MCF 10A (cell line): ENCODE measurements around the gene TRIM69. TPM values are rescaled to one million over a fixed set of nuclear protein-coding genes. Genes with fewer than 3 reads are reported as not detected.

ENCODE experiments used
- BruUV-seq: library from RNA; stranded (reverse); fragments of 400-500 nt; replicated peaks from 2 replicates; lab custom pipeline; 2021; lab: Mats Ljungman, UMichigan
- CTCF ChIA-PET: fragments of 300-600 bp; sonication (Branson Sonifier 250); formaldehyde crosslinking; extraction: SDS; loops from one replicate; lab custom pipeline; 2021; ENCODE audit warnings: antibody characterized with exemption, inconsistent platforms; lab: Yijun Ruan, JAX
- POLR2A ChIA-PET: fragments of 300-600, 350-650 bp; sonication (Branson Sonifier 250); formaldehyde crosslinking; extraction: SDS; loops from one replicate; lab custom pipeline; 2020; ENCODE audit warnings: antibody characterized with exemption, inconsistent platforms; lab: Yijun Ruan, JAX
- DNase-seq: peaks from one replicate; pipeline ENCODE4 v3.0.0-alpha.2; 2018; ENCODE audit not compliant: unreplicated experiment
- H3K27ac Mint-ChIP-seq: one replicate; pipeline ENCODE4 v1.8.0; 2022; ENCODE audit warnings: mild to moderate bottlenecking, low read depth, mixed read lengths; ENCODE audit not compliant: unreplicated experiment
- H3K27me3 Mint-ChIP-seq: one replicate; pipeline ENCODE4 v1.8.0; 2022; ENCODE audit warnings: mixed read lengths; ENCODE audit not compliant: insufficient read depth, unreplicated experiment
- H3K36me3 Mint-ChIP-seq: one replicate; pipeline ENCODE4 v1.8.0; 2022; ENCODE audit warnings: mild to moderate bottlenecking, moderate library complexity, mixed read lengths; ENCODE audit not compliant: insufficient read depth, unreplicated experiment
- H3K4me1 Mint-ChIP-seq: one replicate; pipeline ENCODE4 v1.8.0; 2022; ENCODE audit warnings: mixed read lengths; ENCODE audit not compliant: insufficient read depth, unreplicated experiment
- H3K4me3 Mint-ChIP-seq: one replicate; pipeline ENCODE4 v1.8.0; 2022; ENCODE audit warnings: mild to moderate bottlenecking, moderate library complexity, mixed read lengths; ENCODE audit not compliant: unreplicated experiment
- H3K9me3 Mint-ChIP-seq: one replicate; pipeline ENCODE4 v1.8.0; 2022; ENCODE audit warnings: mixed read lengths; ENCODE audit not compliant: unreplicated experiment
- CTCF ChIP-seq: fragments of 200-600 bp; IDR thresholded peaks from one replicate; pipeline ENCODE4 v1.8.0; 2022; ENCODE audit warnings: antibody characterized with exemption, mild to moderate bottlenecking; ENCODE audit not compliant: unreplicated experiment
- intact Hi-C: fragments of 100-400 bp; cut with micrococcal nuclease; formaldehyde crosslinking; loops from 2 replicates; pipeline ENCODE4 v1.14.1; 2022
- total RNA-seq: library from RNA; stranded (reverse); gene quantifications from 2 replicates; pipeline ENCODE4 v1.2.3, GENCODE V29; 2022

TRIM69 gene
- total RNA-seq, 1 experiment from 2014 or later: 8.2 TPM

GRCh38 chr15:44790215-44790614 is 53.9 kb downstream of the TRIM69 start:
- no TSS peak for BruUV-seq
- CTCF ChIA-PET: interaction anchor here (0.5 kb wide), 1 partner anchor 155 kb away, joined by 3 read pairs; no protein-coding TSS in a partner anchor
- Mint-ChIP-seq H3K4me1 (no peaks in the 10 kb centered on the region), H3K4me3 (no peak overlapping the region), H3K36me3 (no peaks in the 10 kb centered on the region), H3K27me3 (peaks cover 14% of the 10 kb centered on the region), H3K9me3 (no peaks in the 10 kb centered on the region), H3K27ac (no peak overlapping the region)
- TF ChIP-seq CTCF: no peak
- no peak for DNase-seq
- POLR2A ChIA-PET: no interaction called here
- intact Hi-C loops: no loop called here

DNA sequence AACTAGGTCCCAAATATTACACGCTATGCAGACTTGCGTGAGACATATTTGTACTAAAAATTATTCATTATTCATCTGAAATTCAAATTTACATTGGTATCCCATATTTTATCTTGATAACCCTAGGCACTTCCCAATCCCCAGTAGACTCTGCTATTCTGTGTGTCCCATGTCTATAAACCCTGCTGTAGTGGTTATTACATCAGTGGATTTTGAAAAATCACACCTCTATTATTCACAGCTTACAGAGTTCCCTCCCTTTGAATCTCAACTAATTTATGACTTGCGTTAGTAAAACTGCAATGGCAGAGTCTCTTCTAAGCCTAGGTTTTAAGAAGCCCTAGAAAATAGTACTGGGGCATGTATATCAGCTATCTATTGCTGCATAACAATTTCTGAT is 54.3 kb downstream of the TRIM69 start:
- no peak for DNase-seq
- Mint-ChIP-seq H3K4me1 (no peaks in the 10 kb centered on the region), H3K4me3 (no peak overlapping the region), H3K9me3 (no peaks in the 10 kb centered on the region), H3K27me3 (peaks cover 14% of the 10 kb centered on the region), H3K36me3 (no peaks in the 10 kb centered on the region), H3K27ac (no peak overlapping the region)
- TF ChIP-seq CTCF: no peak
- ChIA-PET POLR2A (interaction anchor here (0.8 kb wide), 1 partner anchor 62 kb away, joined by 3 read pairs; no protein-coding TSS in a partner anchor), CTCF (interaction anchor here (0.5 kb wide), 1 partner anchor 155 kb away, joined by 3 read pairs; no protein-coding TSS in a partner anchor)
- intact Hi-C loops: no loop called here
- BruUV-seq: no TSS peak

DNA sequence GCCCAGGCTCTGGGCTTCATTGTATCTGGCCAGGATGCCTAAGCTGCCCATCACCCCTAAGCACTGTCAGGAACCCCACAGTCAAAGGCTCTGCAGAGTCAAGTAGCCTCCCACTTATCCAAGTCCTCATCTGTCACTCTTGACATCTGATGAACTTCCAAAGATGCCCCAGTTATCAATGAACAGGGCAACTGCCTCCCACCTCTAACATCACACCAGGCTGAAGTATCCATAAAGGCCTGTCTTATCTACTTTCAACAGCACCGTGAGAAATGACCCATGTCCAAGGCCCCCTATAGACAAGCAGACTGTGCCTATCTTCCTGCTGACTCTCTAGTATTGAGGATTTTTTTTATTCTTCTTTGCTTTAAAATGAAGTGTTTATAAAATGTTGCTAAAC is 56.4 kb downstream of the TRIM69 start:
- intact Hi-C loops: no loop called here
- Mint-ChIP-seq H3K9me3 (no peaks in the 10 kb centered on the region), H3K4me3 (no peak overlapping the region), H3K27ac (no peak overlapping the region), H3K36me3 (no peaks in the 10 kb centered on the region), H3K4me1 (no peaks in the 10 kb centered on the region), H3K27me3 (peaks cover 2% of the 10 kb centered on the region)
- DNase-seq: no peak
- ChIA-PET POLR2A (no interaction called here), CTCF (interaction anchor here (0.7 kb wide), 1 partner anchor 54 kb away, joined by 4 read pairs; no protein-coding TSS in a partner anchor)
- no peak for TF ChIP-seq CTCF
- no TSS peak for BruUV-seq

GRCh38 chr15:44794072-44794471 is 57.7 kb downstream of the TRIM69 start:
- Mint-ChIP-seq H3K9me3 (no peaks in the 10 kb centered on the region), H3K27me3 (no peaks in the 10 kb centered on the region), H3K4me1 (no peaks in the 10 kb centered on the region), H3K27ac (no peak overlapping the region), H3K36me3 (no peaks in the 10 kb centered on the region), H3K4me3 (no peak overlapping the region)
- no TSS peak for BruUV-seq
- intact Hi-C loops: no loop called here
- DNase-seq: no peak
- TF ChIP-seq CTCF: no peak
- ChIA-PET POLR2A (interaction anchor here (1.1 kb wide), 1 partner anchor 19 kb away, joined by 3 read pairs; no protein-coding TSS in a partner anchor), CTCF (no interaction called here)
